Stomach smooth muscle (tissue), 2 donors: ENCODE results near the gene MVD.

Source experiments
- H3K27ac ChIP-seq: one replicate; pipeline ENCODE4 v1.7.0; 2013; ENCODE audit warnings: mild to moderate bottlenecking, low read length, inconsistent platforms
- H3K27me3 ChIP-seq, 2 donors: one replicate each; pipeline ENCODE4 v1.7.0; 2013; ENCODE audit warnings: low read length in 2 of 2; ENCODE audit not compliant: insufficient read depth in 2 of 2, control insufficient read depth in 1 of 2
- H3K36me3 ChIP-seq, 2 donors: one replicate each; pipeline ENCODE4 v1.7.0; 2013; ENCODE audit warnings: low read length in 2 of 2; ENCODE audit not compliant: control insufficient read depth in 2 of 2, insufficient read depth in 2 of 2
- H3K4me1 ChIP-seq: one replicate; pipeline ENCODE4 v1.7.0; 2013; ENCODE audit warnings: low read length; ENCODE audit not compliant: control insufficient read depth, insufficient read depth
- H3K4me3 ChIP-seq, 2 donors: one replicate each; pipeline ENCODE4 v1.7.0; 2013; ENCODE audit warnings: low read length in 2 of 2
- H3K9ac ChIP-seq, 2 donors: one replicate each; pipeline ENCODE4 v1.7.0; 2013; ENCODE audit warnings: low read length in 2 of 2, mild to moderate bottlenecking in 1 of 2
- H3K9me3 ChIP-seq, 2 donors: one replicate each; pipeline ENCODE4 v1.7.0; 2013; ENCODE audit warnings: low read length in 2 of 2; ENCODE audit not compliant: control insufficient read depth in 2 of 2
- donor health status: healthy.
- donor health status: Pancreatic carcinoma.

The MVD gene

GRCh38 chr16:88622125-88622524, 40.8 kb downstream of the MVD start:
- no peaks in the 10 kb centered on the region for H3K4me1 ChIP-seq
- H3K9ac ChIP-seq = no peak overlapping the region
- H3K27ac ChIP-seq = no peak overlapping the region
- no peaks in the 10 kb centered on the region for H3K9me3 ChIP-seq
- no peak overlapping the region for H3K4me3 ChIP-seq
- peaks cover 26 to 41% of the 10 kb centered on the region in 2 donors for H3K36me3 ChIP-seq
- no peaks in the 10 kb centered on the region for H3K27me3 ChIP-seq

DNA sequence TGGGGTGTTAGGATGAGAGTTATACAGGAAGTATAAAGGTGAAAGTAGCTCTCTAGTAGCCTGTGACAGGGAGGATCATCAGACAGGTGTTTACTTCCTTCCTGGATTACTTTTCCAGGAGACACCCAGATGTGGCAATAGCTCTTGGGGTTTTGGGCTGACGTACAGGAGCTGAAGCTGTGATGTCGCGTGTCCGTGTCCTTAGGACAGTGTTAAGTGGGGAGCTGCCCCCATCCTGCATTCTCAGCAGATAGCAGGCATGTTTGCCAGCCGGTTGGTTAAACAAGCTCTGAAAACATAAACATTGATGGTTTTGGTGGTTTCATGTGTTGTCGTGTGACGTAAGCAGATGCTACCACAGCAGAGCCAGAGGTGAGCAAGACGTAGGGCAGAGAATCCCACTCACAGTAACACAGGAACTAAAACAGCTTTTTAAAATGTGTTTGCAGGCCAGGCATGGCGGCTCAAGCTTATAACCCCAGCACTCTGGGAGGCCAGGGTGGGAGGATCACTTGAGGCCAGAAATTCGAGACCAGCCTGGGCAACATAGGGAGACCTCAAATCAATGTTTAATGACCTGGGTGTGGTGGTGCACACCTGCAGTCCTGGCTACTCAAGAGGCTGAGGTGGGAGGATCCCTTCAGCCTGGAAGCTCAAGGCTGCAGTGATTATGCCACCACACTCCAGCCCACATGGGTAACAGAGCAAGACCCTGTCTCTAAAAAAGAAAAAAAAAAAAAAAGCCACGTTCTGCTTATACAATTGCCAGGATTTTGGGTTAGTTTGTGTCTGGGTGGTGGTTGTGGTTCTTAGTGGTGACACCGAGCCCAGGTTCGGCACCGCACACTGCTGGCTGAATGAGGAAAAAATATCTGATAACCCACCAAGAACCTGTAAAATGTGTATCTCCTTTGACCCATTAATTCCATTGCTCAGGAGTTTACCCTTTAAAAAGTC, 42.8 kb downstream of the MVD start:
- no peak overlapping the region for H3K9ac ChIP-seq
- H3K9me3 ChIP-seq = no peaks in the 10 kb centered on the region
- no peak overlapping the region for H3K4me3 ChIP-seq
- H3K27me3 ChIP-seq = no peaks in the 10 kb centered on the region
- H3K36me3 ChIP-seq = peaks cover 19 to 39% of the 10 kb centered on the region in 2 donors
- H3K4me1 ChIP-seq = no peaks in the 10 kb centered on the region
- no peak overlapping the region for H3K27ac ChIP-seq

DNA sequence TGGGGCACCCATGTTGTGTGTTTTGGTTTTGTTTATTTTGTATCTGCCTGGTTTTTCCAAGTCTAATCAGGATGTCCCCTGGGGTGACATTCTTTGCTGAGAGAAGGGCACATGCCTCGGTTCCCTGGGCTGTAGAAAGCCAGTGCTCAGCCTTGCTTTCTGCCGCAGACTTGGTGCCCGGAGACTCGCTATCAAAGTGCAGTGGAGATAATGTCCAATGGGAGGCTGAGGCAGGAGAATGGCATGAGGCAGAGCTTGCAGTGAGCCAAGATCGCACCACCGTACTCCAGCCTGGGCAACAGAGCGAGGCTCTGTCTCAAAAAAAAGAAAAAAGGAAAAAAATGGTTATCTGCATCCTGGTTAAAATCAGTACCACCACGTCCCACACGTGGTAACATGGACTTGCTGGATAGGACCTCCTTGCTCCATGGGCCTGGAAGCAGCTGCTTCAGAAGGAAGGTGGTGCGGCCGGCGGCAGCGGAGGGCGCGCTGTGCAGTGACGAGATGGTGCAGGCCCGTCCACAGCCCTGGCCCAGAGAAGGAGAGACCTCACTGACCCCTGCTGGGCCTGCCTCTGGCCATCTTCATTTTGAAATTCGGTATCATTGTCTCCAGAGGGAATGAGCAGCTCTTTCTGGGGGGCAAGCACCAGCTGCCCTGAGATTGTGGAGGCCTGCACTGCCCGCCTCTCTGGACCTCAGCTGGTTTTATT, 43.8 kb downstream of the MVD start:
- H3K4me1 ChIP-seq = no peaks in the 10 kb centered on the region
- H3K27me3 ChIP-seq = no peaks in the 10 kb centered on the region
- H3K4me3 ChIP-seq = no peak overlapping the region
- no peak overlapping the region for H3K27ac ChIP-seq
- no peaks in the 10 kb centered on the region for H3K9me3 ChIP-seq
- no peak overlapping the region for H3K9ac ChIP-seq
- peaks cover 18 to 32% of the 10 kb centered on the region in 2 donors for H3K36me3 ChIP-seq

DNA sequence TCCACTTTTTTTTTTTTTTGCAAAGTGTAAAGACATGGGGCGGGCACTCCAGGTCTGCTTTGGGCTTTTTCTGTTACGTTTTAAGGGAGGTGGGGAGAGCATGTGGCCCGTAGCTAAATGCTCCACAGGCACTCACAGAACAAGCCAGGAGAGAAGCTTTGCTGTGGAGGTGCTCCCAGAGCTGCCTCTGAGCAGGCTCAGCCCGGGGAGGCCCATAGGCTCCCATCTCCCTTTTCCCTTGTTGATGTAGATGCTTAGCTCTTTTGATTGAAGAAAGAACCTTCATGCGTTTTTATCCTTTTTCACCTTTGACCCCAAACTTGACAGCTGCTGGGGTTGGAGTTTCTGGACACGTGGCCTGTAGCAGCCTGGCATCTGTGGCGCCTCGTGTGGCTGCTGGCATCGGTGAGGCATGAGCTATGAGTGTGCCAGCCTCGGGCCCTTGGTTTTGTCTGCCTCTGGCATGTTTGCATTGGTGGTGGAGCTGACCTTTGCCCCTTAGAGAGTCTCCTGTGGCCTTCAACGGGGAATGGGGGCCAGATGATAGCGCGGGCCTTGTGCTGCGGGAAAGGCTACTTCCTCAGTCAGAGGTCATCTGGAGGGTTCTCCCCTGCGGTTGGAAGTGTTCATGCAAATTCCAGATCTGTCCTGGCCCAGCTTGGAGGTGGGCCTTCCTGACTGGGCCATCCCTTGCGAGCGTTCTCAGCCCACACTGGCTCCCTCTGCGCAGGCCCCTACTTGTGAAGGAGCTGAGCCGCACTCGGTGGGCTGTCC, 44.5 kb downstream of the MVD start:
- Histone ChIP-seq H3K36me3 (peaks cover 11 to 25% of the 10 kb centered on the region in 2 donors), H3K9ac (no peak overlapping the region), H3K4me1 (no peaks in the 10 kb centered on the region)

GRCh38 chr16:88617268-88618031, 45.4 kb downstream of the MVD start:
- Histone ChIP-seq H3K4me1 (no peaks in the 10 kb centered on the region), H3K9ac (no peak overlapping the region), H3K27ac (no peak overlapping the region), H3K27me3 (no peaks in the 10 kb centered on the region), H3K36me3 (peaks cover 3 to 20% of the 10 kb centered on the region in 2 donors), H3K9me3 (no peaks in the 10 kb centered on the region), H3K4me3 (no peak overlapping the region)

More for the DNA sequence above, 44.5 kb downstream of the MVD start:
- Histone ChIP-seq H3K4me3 (no peak overlapping the region), H3K27me3 (no peaks in the 10 kb centered on the region), H3K27ac (no peak overlapping the region), H3K9me3 (no peaks in the 10 kb centered on the region)

DNA sequence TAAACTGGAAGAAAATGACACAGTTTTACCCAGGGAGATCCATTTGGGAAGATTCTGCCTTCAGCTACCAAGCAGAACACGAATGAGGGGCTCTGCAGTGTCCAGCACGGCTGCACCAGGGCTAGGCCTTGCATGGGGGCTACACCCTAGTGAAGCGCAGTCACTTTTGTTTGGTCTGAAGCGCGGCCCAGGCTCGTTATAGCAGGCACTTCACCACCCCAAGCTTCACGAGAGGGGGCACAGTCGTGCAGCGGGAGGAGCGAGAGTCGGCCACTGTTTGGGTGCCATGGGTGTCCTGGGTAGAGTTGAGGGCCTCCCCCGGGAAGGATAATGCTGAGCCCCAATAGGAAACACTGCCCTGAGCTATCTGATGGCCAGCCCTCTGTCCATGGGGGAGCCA, 46.2 kb downstream of the MVD start:
- Histone ChIP-seq H3K27me3 (no peaks in the 10 kb centered on the region), H3K9ac (no peak overlapping the region), H3K4me3 (no peak overlapping the region), H3K36me3 (peaks cover 4 to 13% of the 10 kb centered on the region in 2 donors), H3K4me1 (no peaks in the 10 kb centered on the region), H3K9me3 (no peaks in the 10 kb centered on the region), H3K27ac (no peak overlapping the region)

GRCh38 chr16:88616320-88616719, 46.6 kb downstream of the MVD start:
- H3K27me3 ChIP-seq = no peaks in the 10 kb centered on the region
- H3K9ac ChIP-seq = no peak overlapping the region
- no peak overlapping the region for H3K27ac ChIP-seq

GRCh38 chr16:88614818-88615580, 47.9 kb downstream of the MVD start:
- Histone ChIP-seq H3K9me3 (no peaks in the 10 kb centered on the region), H3K4me1 (no peaks in the 10 kb centered on the region), H3K27ac (no peak overlapping the region), H3K36me3 (peaks cover 16 to 17% of the 10 kb centered on the region in 2 donors), H3K4me3 (no peak overlapping the region), H3K27me3 (no peaks in the 10 kb centered on the region), H3K9ac (no peak overlapping the region)

More at GRCh38 chr16:88616320-88616719, 46.6 kb downstream of the MVD start:
- Histone ChIP-seq H3K4me3 (no peak overlapping the region), H3K36me3 (peaks cover 7 to 15% of the 10 kb centered on the region in 2 donors), H3K4me1 (no peaks in the 10 kb centered on the region), H3K9me3 (no peaks in the 10 kb centered on the region)

- no peaks in the 10 kb centered on the region for H3K9me3 ChIP-seq
- peaks cover 16 to 20% of the 10 kb centered on the region in 2 donors for H3K36me3 ChIP-seq
- H3K27ac ChIP-seq = no peak overlapping the region
- H3K4me3 ChIP-seq = no peak overlapping the region
- no peak overlapping the region for H3K9ac ChIP-seq
- H3K27me3 ChIP-seq = no peaks in the 10 kb centered on the region
- no peaks in the 10 kb centered on the region for H3K4me1 ChIP-seq
These were observed 48.7 kb downstream of the MVD start for GRCh38 chr16:88613911-88614817.
